Activated T-helper 9 cell treated with anti-CD3 and anti-CD28 coated beads, Interleukin-2, amount 50 U/mL, for 16 hours (primary cell): ENCODE data around the gene PTPN13.

Experiments
- DNase-seq: peaks from one replicate; pipeline ENCODE4 v3.0.0-alpha.2; 2020; ENCODE audit warnings: low read depth

The PTPN13 gene

DNA sequence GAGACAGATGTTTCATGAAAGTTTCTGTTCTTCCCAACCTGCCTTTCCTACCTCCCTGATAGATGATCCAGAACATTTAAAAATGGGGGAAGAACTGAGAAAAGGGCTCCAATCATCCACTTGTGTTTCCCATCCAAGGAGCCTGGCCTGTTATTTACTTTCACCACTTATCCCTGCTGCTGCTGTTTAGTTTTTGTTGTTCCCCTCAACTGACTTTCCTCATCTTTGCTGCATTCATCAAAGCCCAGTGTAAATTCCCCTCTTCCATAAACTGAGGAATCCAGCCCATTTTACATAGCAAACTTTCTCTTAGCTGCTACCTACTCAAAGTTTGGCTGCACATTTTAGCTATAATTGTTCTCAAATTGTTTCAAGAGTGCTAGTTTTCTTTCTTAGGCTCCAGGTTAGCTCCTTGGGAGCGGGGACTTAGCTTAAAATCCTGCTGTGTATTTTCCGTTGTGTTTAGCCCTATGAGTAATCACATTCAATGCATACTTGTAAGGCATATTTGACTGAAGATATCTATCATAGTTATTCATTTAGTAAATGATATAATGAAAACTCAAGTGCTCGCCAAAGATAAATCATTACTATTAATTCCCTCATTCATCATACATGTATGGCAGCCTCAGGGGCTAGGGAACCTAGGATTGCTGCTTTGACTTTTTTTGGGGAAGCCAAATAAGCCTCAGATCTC is 1.4 kb upstream of the PTPN13 start:
- DNase-seq = no peak

DNA sequence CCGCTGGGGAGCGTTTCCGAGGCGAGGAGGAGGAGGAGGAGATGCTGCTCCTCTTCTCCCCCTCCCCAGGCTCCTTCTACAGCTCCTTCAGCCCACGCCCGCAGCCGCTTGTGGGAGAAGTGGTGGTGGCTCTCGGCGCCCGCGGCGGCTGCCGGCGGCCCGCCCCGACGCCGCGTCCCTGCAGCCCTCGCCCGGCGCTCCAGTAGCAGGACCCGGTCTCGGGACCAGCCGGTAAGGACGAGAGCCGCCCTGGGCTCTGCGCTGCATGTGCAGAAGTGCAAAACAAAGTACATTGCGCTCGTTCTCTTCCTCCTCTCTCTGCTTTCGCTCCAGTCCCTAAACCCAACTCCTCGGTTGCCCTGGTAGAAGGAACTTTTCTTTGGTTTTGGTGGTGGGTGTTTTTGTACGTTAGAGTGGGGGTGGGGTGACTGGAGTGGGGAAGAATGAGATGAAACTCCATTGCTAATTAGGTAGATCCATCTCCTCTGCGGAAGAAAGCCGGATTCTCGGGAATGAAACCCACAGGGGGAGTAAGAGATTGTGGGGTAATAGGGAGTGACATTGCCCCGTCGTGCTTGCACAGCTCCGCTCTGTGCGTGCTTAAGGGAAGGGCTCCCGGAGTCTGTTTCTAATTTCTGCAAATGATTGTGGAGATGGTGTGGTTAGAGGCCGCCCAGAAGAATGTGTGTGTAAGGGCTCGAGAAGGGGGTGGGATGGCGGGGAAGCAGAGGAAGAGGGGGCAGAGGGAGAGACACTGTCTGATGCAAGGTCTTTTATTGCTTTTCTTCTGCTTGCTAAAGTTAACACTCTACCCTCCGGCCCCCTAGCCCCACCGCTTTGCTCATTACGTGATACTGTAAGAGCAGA is 677 bp downstream of the PTPN13 start:
- peak; percentile 24 for DNase-seq

DNA sequence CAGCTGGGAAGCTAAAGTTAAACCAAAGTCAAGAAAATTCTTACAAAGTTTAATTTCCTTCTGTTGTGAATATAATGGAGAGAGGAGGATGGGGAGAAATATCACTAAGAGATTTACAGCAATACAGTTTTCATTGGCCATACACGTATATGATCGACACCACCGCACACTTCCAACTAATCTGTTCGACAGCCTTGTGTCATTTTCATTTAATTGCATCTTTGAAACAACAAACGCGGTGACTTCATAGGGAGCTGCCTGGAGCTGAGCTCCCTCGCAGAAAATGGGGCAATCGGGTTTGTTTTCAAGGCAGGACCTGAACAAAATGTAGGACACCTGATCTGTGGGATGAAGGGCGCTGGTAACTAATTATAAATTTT is 1.3 kb downstream of the PTPN13 start:
- DNase-seq = no peak

GRCh38 chr4:86596807-86597206 is 2.7 kb downstream of the PTPN13 start:
- no peak for DNase-seq

DNA sequence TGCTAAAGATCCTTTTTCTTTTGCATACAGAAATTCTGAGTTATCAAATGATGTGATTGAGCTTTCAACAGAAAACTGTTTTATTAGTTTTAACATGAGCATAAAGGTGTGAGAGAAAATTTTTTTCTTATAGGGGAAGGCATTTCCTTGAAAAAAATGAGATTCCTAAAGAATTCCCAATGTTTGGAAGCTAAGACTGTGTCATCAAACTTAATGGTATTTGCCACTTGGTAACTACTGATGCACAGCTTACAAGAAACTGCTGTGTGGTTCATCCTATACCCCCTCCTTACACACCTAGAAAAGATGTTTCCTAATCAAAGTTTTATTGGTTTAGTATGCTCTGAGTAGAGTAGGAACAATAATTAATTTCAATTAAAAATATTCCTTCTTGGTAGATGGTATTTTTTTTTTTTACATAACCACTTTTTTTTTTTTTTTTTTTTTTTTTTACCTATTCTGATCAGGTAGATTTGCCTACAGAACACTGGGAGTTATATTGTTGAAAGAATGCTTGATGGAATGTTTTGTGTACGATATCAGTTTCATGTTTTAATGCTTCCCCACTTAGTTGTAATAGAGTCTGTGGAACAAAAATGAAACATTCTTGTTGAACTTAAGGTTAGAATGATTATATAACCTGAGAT is 6.0 kb downstream of the PTPN13 start:
- no peak for DNase-seq

GRCh38 chr4:86603311-86603885 is 9.3 kb downstream of the PTPN13 start:
- DNase-seq = no peak

- DNase-seq = no peak
Observed at GRCh38 chr4:86606809-86607208, 12.7 kb downstream of the PTPN13 start.

DNA sequence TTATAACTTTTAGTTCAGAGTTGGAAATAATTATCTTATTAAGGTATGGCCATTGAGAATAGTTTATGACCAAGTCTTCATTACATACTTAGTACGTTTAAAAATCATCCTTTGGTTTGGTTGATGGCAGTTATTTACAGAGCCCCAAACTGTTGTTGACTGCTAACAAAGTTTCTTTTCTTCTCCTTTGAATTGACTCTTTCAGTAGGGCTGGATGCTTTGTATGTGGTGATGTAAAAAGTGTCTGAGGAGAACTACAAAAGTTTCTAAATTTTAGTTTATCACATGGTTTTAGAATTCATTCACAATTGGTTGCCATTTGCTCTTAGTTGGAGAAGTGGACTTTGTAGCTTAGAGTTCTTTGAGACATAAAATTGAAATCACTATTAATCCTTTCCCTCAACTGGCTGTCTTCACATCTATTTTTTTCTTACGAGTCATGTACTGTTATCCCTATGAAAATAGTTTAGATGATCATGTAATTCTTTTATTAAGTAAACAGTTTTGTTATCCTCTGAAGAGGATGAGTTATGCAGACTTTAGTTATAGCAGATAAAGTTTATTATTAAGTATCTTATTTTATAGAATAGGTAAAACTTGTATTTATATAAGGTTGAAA is 14.8 kb downstream of the PTPN13 start:
- no peak for DNase-seq

- no peak for DNase-seq
Observed at GRCh38 chr4:86611757-86612156, 17.6 kb downstream of the PTPN13 start.

GRCh38 chr4:86613734-86614133 is 19.6 kb downstream of the PTPN13 start:
- DNase-seq = no peak

GRCh38 chr4:86614865-86615264 is 20.8 kb downstream of the PTPN13 start:
- DNase-seq = no peak

DNA sequence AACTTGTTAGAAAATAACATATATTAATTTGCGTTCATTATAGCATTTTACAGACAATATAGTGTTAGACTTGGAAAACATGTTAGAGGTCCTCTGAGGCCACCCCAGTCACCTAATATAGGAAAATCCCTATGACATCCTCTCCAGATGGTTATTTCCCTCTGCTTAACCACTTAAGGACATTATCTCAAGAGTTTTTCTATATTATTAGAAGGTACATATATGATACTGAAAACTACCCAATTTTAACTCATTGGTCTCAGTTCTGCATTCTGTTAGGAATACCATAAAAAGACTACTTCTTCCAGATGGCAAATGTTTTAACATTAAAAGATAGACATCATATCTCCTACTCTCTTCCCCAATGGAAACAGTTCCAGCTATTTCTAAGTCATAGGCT is 21.4 kb downstream of the PTPN13 start:
- DNase-seq = no peak

GRCh38 chr4:86619656-86620055 is 25.5 kb downstream of the PTPN13 start:
- DNase-seq = no peak

DNA sequence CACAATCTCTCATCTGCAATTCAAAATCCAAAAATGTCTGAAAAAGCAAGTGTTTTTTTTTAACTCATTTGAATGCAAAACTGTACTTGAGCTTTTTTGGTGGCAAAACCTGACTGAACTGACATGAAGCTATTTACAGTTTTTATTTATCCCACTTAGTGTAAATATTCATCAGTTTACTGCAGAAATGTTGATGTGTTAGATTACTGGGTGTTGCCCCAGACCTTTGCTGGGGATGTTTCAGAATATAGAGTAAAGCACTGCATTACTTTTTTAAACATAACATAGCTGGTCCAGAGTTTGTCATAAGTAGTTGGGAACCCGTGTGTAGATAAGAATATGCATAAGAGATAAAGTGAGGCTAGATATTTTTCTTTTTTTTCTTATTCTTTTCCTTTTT is 27.3 kb downstream of the PTPN13 start:
- DNase-seq = no peak

DNA sequence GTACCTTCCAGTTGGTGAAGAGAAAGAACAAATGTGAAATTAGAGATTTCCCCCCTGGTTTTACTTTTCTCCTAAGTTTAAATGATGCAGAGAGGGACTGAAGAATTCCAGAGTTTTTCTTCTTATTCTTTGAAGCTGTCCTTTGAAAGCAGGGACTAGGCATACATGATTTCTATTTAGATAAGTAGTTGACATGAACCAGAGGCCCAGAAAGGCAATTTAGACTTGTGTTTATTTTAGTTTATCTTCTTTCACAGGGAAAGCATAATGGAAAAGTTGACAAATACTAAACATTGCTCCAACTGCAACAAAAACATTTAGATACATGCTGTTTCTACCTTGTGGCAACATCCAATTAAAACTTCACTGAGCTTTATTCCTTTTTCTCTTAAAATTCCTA is 32.0 kb downstream of the PTPN13 start:
- no peak for DNase-seq

DNA sequence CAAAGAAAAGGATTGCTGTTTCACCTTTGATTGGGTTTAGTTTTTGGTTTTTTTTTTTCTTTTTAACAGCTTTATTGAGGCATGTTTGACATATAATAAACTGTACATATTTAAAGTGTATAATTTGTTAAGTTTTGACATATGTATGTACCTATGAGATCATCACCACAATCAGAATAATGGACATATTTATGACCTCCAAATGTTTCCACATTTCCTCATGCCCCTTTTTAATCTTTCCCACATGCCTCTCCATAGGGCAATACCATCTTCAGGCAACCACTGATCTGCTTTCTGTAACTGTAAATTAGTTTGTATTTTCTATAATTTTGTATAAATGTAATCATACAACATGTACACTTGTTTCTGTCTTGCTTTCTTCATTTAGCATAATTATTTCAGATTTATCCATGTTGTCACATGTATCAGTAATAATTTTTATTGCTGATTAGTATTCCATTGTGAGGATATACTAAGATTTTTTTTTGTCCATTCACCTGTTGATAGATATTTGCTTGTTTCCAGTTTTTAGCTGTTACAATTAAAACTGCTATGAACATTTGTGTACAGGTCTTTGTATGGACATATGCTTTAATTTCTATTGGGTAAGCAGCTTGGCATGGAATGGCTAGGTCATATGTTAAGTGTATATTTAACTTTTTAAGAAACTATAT is 33.5 kb downstream of the PTPN13 start:
- DNase-seq = no peak

GRCh38 chr4:86630629-86631028 is 36.5 kb downstream of the PTPN13 start:
- DNase-seq = no peak

GRCh38 chr4:86631166-86631565 is 37.1 kb downstream of the PTPN13 start:
- DNase-seq = no peak

DNA sequence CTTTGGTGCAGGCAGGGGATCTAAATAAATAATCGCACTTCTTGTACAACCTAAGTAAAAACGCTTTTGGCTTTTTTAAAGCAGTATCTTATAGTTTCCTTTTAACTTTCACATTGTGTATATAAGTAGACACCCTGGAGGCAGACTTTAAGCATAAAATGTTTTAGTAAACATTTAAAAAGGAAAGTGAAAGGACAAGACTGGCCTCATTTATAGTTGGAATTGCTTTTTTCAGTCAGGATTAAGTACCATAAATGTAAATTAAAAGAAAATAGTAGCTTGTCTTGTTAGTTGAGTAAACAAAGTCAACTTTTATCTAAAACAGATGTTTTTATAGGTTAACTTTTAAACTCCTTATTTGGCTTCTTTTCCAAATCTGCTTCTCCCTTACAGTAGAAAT is 39.7 kb downstream of the PTPN13 start:
- no peak for DNase-seq

- DNase-seq = no peak
Observed at GRCh38 chr4:86640469-86640868, 46.4 kb downstream of the PTPN13 start.

DNA sequence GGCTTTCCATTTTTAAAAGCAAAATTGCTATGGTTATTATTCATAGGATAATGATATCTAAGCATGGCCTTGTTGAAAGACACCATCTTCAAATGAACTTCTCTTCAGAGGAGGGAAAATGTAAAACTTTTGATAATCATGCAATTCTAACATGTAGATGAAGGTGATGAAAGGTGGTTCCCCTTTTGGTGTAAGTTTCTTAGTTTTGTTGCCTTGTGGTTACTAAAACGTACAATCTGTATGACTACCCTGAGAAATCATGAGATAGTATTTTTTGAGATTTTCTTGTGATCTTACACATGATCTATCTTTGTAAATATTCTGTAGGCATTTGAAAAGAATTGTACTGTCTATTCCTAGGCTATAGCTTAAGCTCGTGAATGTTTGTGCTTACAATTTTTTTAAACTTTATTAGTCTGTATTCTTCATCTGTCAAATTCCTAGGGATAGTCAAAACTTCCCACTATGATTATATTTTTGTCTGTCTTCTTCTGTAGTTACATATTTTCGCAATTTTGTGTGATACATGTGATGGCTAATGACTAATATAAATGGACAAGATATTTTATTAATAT is 47.5 kb downstream of the PTPN13 start:
- no peak for DNase-seq
